Measurements from ENCODE around the gene RARRES1. TPM values are rescaled to one million over a fixed set of nuclear protein-coding genes. Genes with fewer than 3 reads are reported as not detected.

RARRES1 gene
- total and polyA plus RNA-seq, 2 experiments from 2014 or later: 0.10 to 0.82 TPM

GRCh38 chr3:158780766-158781165 lies 48.5 kb upstream of the RARRES1 start (continued):
- TF ChIP-seq ZNF462 (CRISPR knock-in tag; IDR thresholded peaks at IDR 0.05): no peak

DNA sequence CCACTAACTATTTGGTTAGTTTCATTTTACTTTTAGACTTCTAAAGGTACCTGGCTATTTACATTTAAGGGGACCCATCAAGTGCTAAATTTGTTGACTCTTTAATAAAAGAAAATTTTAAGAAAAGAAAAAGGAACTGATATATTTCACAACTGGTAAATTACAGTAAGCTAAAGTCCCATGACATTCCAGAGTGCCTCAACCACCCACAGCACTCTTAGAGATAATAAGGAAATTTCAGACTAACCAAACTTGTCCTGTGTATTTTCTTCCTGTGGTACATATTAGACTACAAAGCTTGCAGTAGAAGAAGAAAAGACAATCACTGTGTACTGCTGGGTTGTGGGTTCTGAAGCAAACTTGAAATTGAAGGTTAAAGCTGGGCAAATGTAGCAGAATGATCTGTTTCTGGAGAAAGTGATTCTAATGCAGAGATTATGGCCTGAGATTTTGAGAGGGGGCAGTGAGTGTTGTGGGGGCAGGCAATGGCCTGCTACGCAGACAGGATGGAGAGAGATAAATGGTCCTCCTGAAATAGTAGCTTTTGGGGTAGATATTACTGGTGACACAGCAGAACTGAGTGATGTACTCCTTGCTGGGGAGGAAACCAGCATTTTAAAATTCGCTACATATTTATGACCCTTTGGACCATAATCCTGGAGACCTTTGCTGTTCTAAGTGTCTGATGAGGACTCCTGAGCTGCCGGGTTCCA lies 45.1 kb upstream of the RARRES1 start:
- no peak overlapping the region for H3K27ac ChIP-seq (ENCODE audit: low read depth)
- no peak for ATAC-seq
- peaks cover 3% of the 10 kb centered on the region for H3K27me3 Mint-ChIP-seq (ENCODE audit: insufficient read depth, low read depth, poor library complexity)
- no peaks in the 10 kb centered on the region for H3K9me3 Mint-ChIP-seq
- no peaks in the 10 kb centered on the region for H3K4me1 ChIP-seq (ENCODE audit: insufficient read depth)
- H3K4me3 ChIP-seq: no peak overlapping the region
- no peaks in the 10 kb centered on the region for H3F3A ChIP-seq (replicated peaks; ENCODE audit: low read depth)
- no peaks in the 10 kb centered on the region; the same call in 2 of the 3 replicates for H3K36me3 Mint-ChIP-seq (ENCODE audit: low read depth)
- H3K36me3 ChIP-seq (ENCODE audit: insufficient read depth): no peaks in the 10 kb centered on the region
- H3K27me3 ChIP-seq (ENCODE audit: insufficient read depth): no peaks in the 10 kb centered on the region
- no peak overlapping the region for H2AFZ ChIP-seq
- H3K4me2 ChIP-seq: no peak overlapping the region
- H3K4me3 Mint-ChIP-seq: no peak overlapping the region
- H3K9me2 ChIP-seq (ENCODE audit: insufficient read depth): no peaks in the 10 kb centered on the region
- H4K20me1 ChIP-seq (replicated peaks; ENCODE audit: insufficient read depth): no peaks in the 10 kb centered on the region; the same call in 1 of the 2 replicates
- no peaks in the 10 kb centered on the region for H3K4me1 Mint-ChIP-seq
- no peak overlapping the region for H3K27ac Mint-ChIP-seq
- H3K79me2 ChIP-seq (replicated peaks; ENCODE audit: insufficient read depth): no peaks in the 10 kb centered on the region
- no peak for DNase-seq (ENCODE audit: low spot score)
- TF ChIP-seq EZH2 (IDR thresholded peaks at IDR 0.05; ENCODE audit: low read depth, unreplicated experiment): no peak
- TF ChIP-seq, protein P1, sequence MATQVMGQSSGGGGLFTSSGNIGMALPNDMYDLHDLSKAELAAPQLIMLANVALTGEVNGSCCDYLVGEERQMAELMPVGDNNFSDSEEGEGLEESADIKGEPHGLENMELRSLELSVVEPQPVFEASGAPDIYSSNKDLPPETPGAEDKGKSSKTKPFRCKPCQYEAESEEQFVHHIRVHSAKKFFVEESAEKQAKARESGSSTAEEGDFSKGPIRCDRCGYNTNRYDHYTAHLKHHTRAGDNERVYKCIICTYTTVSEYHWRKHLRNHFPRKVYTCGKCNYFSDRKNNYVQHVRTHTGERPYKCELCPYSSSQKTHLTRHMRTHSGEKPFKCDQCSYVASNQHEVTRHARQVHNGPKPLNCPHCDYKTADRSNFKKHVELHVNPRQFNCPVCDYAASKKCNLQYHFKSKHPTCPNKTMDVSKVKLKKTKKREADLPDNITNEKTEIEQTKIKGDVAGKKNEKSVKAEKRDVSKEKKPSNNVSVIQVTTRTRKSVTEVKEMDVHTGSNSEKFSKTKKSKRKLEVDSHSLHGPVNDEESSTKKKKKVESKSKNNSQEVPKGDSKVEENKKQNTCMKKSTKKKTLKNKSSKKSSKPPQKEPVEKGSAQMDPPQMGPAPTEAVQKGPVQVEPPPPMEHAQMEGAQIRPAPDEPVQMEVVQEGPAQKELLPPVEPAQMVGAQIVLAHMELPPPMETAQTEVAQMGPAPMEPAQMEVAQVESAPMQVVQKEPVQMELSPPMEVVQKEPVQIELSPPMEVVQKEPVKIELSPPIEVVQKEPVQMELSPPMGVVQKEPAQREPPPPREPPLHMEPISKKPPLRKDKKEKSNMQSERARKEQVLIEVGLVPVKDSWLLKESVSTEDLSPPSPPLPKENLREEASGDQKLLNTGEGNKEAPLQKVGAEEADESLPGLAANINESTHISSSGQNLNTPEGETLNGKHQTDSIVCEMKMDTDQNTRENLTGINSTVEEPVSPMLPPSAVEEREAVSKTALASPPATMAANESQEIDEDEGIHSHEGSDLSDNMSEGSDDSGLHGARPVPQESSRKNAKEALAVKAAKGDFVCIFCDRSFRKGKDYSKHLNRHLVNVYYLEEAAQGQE (IDR thresholded peaks at IDR 0.05; ENCODE audit: unreplicated experiment): no peak
- no peak for TF ChIP-seq ZNF114 (CRISPR knock-in tag; IDR thresholded peaks at IDR 0.05)
- no peak for TF ChIP-seq EZH2phosphoT487 (IDR thresholded peaks at IDR 0.05; ENCODE audit: unreplicated experiment)
- TF ChIP-seq ZNF331 (CRISPR knock-in tag; IDR thresholded peaks at IDR 0.05; ENCODE audit: low read depth): no peak
- no peak for TF ChIP-seq JUNB (IDR thresholded peaks at IDR 0.05; ENCODE audit: unreplicated experiment)
- no peak for TF ChIP-seq STAT1 (IDR thresholded peaks at IDR 0.05; ENCODE audit: unreplicated experiment)
- no peak for TF ChIP-seq CREB1 (CRISPR knock-in tag; IDR thresholded peaks at IDR 0.05; ENCODE audit: low read depth)
- TF ChIP-seq POLR2AphosphoS5 (IDR thresholded peaks at IDR 0.05; ENCODE audit: low read depth): no peak

All from GM23338 (cell line).